OCI-LY1 (cell line): ENCODE data around the gene HIPK4.

Experiments
- H2AFZ ChIP-seq: fragments of 200-600 bp; sonication (generic), shearing (Covaris generic); 2 replicates; pipeline ENCODE4 v1.6.0; 2014; ENCODE audit warnings: antibody characterized with exemption, mild to moderate bottlenecking, low read length
- H3F3A ChIP-seq: fragments of 200-600 bp; sonication (generic), shearing (Covaris generic); 2 replicates; pipeline ENCODE4 v1.6.0; 2014; ENCODE audit warnings: mild to moderate bottlenecking, antibody characterized with exemption, low read length, moderate library complexity; ENCODE audit not compliant: insufficient read depth
- H3K27ac ChIP-seq: fragments of 200-600 bp; sonication (generic); 2 replicates; pipeline ENCODE4 v1.5.1; 2014; ENCODE audit warnings: low read length, mixed run types, mild to moderate bottlenecking, low read depth; ENCODE audit not compliant: poor library complexity, severe bottlenecking
- H3K27me3 ChIP-seq: fragments of 200-600 bp; sonication (generic); 2 replicates; pipeline ENCODE4 v1.6.0; 2014; ENCODE audit warnings: antibody characterized with exemption, mild to moderate bottlenecking, low read length, moderate library complexity; ENCODE audit not compliant: insufficient read depth
- H3K36me3 ChIP-seq: fragments of 200-600 bp; sonication (generic); 2 replicates; pipeline ENCODE4 v1.6.1; 2014; ENCODE audit warnings: mild to moderate bottlenecking, antibody characterized with exemption, low read length, moderate library complexity, mixed read lengths; ENCODE audit not compliant: insufficient read depth
- H3K4me1 ChIP-seq: fragments of 200-600 bp; sonication (generic); 2 replicates; pipeline ENCODE4 v1.5.1; 2014; ENCODE audit warnings: mild to moderate bottlenecking, low read length, moderate library complexity; ENCODE audit not compliant: insufficient read depth, severe bottlenecking
- H3K4me2 ChIP-seq: fragments of 200-600 bp; sonication (generic), shearing (Covaris generic); 2 replicates; pipeline ENCODE4 v1.6.1; 2014; ENCODE audit warnings: low read length
- H3K4me3 ChIP-seq: fragments of 200-600 bp; sonication (generic); 2 replicates; pipeline ENCODE4 v1.5.1; 2014; ENCODE audit warnings: low read length, low read depth, mild to moderate bottlenecking, mixed read lengths; ENCODE audit not compliant: poor library complexity, severe bottlenecking
- H3K79me2 ChIP-seq: fragments of 200-600 bp; shearing (Covaris generic); 2 replicates; pipeline ENCODE4 v1.6.1; 2016; ENCODE audit warnings: mixed run types, low read length, mixed read lengths; ENCODE audit not compliant: insufficient read depth
- H3K9ac ChIP-seq: fragments of 200-600 bp; sonication (generic), shearing (Covaris generic); 2 replicates; pipeline ENCODE4 v1.6.1; 2014; ENCODE audit warnings: mild to moderate bottlenecking, low read length, mixed read lengths
- H3K9me2 ChIP-seq: fragments of 200-600 bp; sonication (generic), shearing (Covaris generic); 2 replicates; pipeline ENCODE4 v1.6.1; 2014; ENCODE audit warnings: low read depth, mild to moderate bottlenecking, low read length, mixed read lengths
- H3K9me3 ChIP-seq: fragments of 200-600 bp; shearing (Covaris generic); 2 replicates; pipeline ENCODE4 v1.6.1; 2014; ENCODE audit warnings: low read length, mixed read lengths
- H4K20me1 ChIP-seq: fragments of 200-600 bp; sonication (generic), shearing (Covaris generic); 2 replicates; pipeline ENCODE4 v1.6.0; 2016; ENCODE audit warnings: mild to moderate bottlenecking, low read length; ENCODE audit not compliant: insufficient read depth
- CTCF ChIP-seq: fragments of 200-600 bp; sonication (generic), shearing (Covaris generic); IDR thresholded peaks from 2 replicates; pipeline ENCODE4 v1.5.1; 2017; ENCODE audit warnings: mild to moderate bottlenecking, antibody characterized with exemption, low read length, moderate library complexity, mixed read lengths
- EZH2 ChIP-seq: fragments of 200-600 bp; sonication (generic), shearing (Covaris generic); IDR thresholded peaks from 2 replicates; pipeline ENCODE4 v1.8.0; 2017; ENCODE audit warnings: borderline replicate concordance, mixed run types, mild to moderate bottlenecking, antibody characterized with exemption, low read length, moderate library complexity, mixed read lengths

The HIPK4 gene

GRCh38 chr19:40407714-40408597 is 18.0 kb upstream of the HIPK4 start:
- no peaks in the 10 kb centered on the region for H3K9me2 ChIP-seq
- no peaks in the 10 kb centered on the region for H3K79me2 ChIP-seq
- no peaks in the 10 kb centered on the region for H3K36me3 ChIP-seq
- H3K9me3 ChIP-seq, result no peaks in the 10 kb centered on the region
- H2AFZ ChIP-seq, result no peak overlapping the region
- peak overlapping the region; percentile 96 for H3K27ac ChIP-seq
- TF ChIP-seq CTCF (no peak), EZH2 (no peak)
- H3K27me3 ChIP-seq, result no peaks in the 10 kb centered on the region
- peak overlapping the region; percentile 51 for H3K4me2 ChIP-seq
- H3K4me1 ChIP-seq, result peaks cover 62% of the 10 kb centered on the region
- H4K20me1 ChIP-seq, result no peaks in the 10 kb centered on the region
- H3K4me3 ChIP-seq, result peak overlapping the region; percentile 18
- H3K9ac ChIP-seq, result peak overlapping the region; percentile 21; the same call in 1 of the 2 replicates
- no peaks in the 10 kb centered on the region for H3F3A ChIP-seq

GRCh38 chr19:40403262-40403984 is 13.4 kb upstream of the HIPK4 start:
- Histone ChIP-seq H3K27ac (peak overlapping the region; percentile 32), H3K9me3 (no peaks in the 10 kb centered on the region), H3K27me3 (no peaks in the 10 kb centered on the region), H3K4me3 (peak overlapping the region; percentile 63), H4K20me1 (no peaks in the 10 kb centered on the region), H3K9ac (peak overlapping the region; percentile 61), H3K4me1 (peaks cover 19% of the 10 kb centered on the region), H3K79me2 (no peaks in the 10 kb centered on the region), H3F3A (no peaks in the 10 kb centered on the region), H3K4me2 (peak overlapping the region; percentile 93), H3K36me3 (no peaks in the 10 kb centered on the region), H2AFZ (peak overlapping the region; percentile 96; the same call in 1 of the 2 replicates), H3K9me2 (no peaks in the 10 kb centered on the region)
- TF ChIP-seq CTCF (no peak), EZH2 (no peak)

- H3K36me3 ChIP-seq, result no peaks in the 10 kb centered on the region
- TF ChIP-seq EZH2 (no peak), CTCF (no peak)
- no peak overlapping the region for H3K4me2 ChIP-seq
- H3K9me3 ChIP-seq, result no peaks in the 10 kb centered on the region
- no peak overlapping the region for H2AFZ ChIP-seq
- no peak overlapping the region for H3K27ac ChIP-seq
- H3F3A ChIP-seq, result no peaks in the 10 kb centered on the region
- peaks cover 9% of the 10 kb centered on the region for H3K4me1 ChIP-seq
- H3K9ac ChIP-seq, result no peak overlapping the region
- H3K9me2 ChIP-seq, result no peaks in the 10 kb centered on the region
- H3K79me2 ChIP-seq, result no peaks in the 10 kb centered on the region
- no peak overlapping the region for H3K4me3 ChIP-seq
- H3K27me3 ChIP-seq, result peaks cover 3% of the 10 kb centered on the region
- H4K20me1 ChIP-seq, result no peaks in the 10 kb centered on the region
Observed at GRCh38 chr19:40400559-40400958, 10.6 kb upstream of the HIPK4 start.
